NB4 (cell line): ENCODE results near the gene ANKRD22.

Source experiments
- DNase-seq: peaks from one replicate; pipeline ENCODE4 v3.0.0; 2010; ENCODE audit warnings: low read depth
- H3K4me3 ChIP-seq: one replicate; pipeline ENCODE4 v1.5.1; 2011; ENCODE audit warnings: mild to moderate bottlenecking, low read depth, low read length, moderate library complexity
- MYC ChIP-seq: IDR thresholded peaks from 2 replicates; pipeline ENCODE4 v1.6.1; 2011; ENCODE audit warnings: low read depth, low read length
- POLR2A ChIP-seq: IDR thresholded peaks from 2 replicates; pipeline ENCODE4 v1.6.1; 2011; ENCODE audit warnings: mild to moderate bottlenecking; ENCODE audit not compliant: insufficient read length; ENCODE audit errors: extremely low read depth
- TF ChIP-seq, protein P1 (sequence below): IDR thresholded peaks from one replicate; pipeline ENCODE4 v1.5.1; 2012; ENCODE audit warnings: low read depth, low read length
- TF ChIP-seq, protein P2 (sequence below): IDR thresholded peaks from 2 replicates; pipeline ENCODE4 v1.6.1; 2011; ENCODE audit warnings: low read depth, low read length

Gene ANKRD22

DNA sequence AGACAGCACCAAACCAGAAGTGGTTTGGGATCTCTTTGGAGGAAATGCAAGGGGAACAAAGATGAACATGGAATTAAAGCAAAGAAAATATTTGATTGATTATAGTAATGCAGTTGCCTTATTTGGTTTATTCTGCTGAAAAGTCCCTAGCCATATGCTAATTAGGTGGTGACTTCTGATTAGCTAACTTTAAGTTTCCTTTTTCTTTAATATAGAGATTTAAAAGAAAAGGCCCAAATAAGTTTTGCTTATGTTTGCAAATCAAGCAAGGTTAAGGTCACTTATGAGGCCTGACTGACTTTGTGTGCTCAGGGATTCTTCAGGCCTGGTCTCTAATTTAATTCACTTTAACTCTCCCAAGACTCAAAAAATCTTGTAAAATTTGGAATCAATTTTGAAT, 6.2 kb upstream of the ANKRD22 start:
- TF ChIP-seq, protein P1, sequence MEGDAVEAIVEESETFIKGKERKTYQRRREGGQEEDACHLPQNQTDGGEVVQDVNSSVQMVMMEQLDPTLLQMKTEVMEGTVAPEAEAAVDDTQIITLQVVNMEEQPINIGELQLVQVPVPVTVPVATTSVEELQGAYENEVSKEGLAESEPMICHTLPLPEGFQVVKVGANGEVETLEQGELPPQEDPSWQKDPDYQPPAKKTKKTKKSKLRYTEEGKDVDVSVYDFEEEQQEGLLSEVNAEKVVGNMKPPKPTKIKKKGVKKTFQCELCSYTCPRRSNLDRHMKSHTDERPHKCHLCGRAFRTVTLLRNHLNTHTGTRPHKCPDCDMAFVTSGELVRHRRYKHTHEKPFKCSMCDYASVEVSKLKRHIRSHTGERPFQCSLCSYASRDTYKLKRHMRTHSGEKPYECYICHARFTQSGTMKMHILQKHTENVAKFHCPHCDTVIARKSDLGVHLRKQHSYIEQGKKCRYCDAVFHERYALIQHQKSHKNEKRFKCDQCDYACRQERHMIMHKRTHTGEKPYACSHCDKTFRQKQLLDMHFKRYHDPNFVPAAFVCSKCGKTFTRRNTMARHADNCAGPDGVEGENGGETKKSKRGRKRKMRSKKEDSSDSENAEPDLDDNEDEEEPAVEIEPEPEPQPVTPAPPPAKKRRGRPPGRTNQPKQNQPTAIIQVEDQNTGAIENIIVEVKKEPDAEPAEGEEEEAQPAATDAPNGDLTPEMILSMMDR, result no peak
- TF ChIP-seq POLR2A (no peak), MYC (no peak)
- TF ChIP-seq, protein P2, sequence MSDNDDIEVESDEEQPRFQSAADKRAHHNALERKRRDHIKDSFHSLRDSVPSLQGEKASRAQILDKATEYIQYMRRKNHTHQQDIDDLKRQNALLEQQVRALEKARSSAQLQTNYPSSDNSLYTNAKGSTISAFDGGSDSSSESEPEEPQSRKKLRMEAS, result no peak
- DNase-seq, result no peak

DNA sequence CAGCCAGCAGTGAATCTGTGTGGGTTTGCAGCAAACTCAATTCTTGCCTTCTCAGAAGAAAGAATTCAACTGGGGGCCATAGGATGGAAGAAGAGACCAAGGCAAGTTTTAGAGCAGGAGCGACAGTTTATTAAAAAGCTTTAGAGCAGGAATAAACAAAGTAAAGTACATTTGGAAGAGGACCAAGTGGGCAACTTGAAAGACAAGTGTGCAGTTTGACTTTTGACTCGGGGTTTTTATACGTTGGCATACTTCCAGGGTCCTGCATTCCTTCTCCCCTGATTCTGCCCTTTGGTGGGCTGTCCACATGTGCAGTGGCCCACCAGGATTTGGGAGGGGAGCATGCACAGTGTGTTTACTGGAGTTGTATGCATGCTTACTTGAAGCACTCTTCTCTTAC, 3.0 kb upstream of the ANKRD22 start:
- TF ChIP-seq MYC, result no peak
- TF ChIP-seq, protein P1, result no peak
- TF ChIP-seq POLR2A, result no peak
- no peak overlapping the region for H3K4me3 ChIP-seq
- no peak for DNase-seq

More for the DNA sequence above, 6.2 kb upstream of the ANKRD22 start:
- H3K4me3 ChIP-seq, result no peak overlapping the region

DNA sequence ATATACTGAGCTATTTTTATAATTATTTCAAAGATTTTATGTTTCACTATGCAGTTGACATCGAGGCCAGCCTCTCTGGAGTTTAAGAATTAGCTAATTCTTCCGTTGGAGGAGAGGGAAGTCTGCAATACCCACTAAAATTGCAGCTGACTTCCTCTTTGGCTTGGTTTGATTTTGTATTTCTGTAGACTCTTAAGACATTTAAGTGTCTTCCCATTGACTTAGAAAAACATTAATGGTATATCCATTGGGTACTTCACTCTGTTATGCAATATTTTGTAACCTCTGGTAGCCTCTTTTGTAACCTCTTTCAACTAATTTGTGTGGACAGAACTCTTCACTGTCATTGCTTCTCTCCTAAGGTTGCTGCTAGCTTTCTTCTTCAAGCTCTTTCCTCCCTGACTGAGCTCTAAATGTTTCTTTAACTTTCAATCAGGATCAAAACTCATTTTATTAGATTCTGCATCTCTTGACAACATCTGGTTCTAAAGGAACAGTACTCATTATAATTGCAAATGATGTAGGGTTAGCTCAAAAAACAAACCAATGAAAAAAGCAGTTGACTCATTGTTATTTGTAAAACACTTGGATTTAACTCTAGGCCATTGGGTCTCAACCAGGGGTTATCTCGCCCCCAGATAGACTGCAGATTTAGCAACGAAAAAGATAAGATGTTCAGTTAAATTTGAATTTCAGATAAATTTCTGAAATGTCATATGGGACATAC, 1.7 kb upstream of the ANKRD22 start:
- no peak for TF ChIP-seq POLR2A
- TF ChIP-seq MYC, result 0 out of 2 replicates have a peak, but pooled peaks have one; percentile 52
- DNase-seq, result peak; percentile 91
- H3K4me3 ChIP-seq, result peak overlapping the region; percentile 14

DNA sequence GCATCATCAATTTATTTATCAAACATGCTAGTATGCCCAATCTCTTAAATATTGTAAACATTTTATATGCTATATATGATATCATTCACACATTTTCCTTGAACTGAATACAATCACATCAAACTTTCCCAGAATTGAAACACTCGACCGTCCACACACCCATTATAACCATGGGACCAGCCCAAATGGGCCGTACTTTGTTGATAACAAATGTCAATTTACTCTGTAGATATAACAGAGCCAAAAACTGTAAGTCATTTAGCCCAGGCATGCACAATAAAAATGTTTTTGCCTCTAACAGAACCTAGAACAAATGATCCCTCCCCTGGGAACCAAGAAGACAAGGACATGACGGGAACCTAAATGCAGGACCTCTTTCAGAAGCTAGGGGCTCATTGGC, 683 bp upstream of the ANKRD22 start:
- peak overlapping the region; percentile 14 for H3K4me3 ChIP-seq
- DNase-seq, result peak; percentile 36
- TF ChIP-seq MYC (no peak), POLR2A (no peak)
- TF ChIP-seq, protein P2, result no peak
- TF ChIP-seq, protein P1, result no peak

DNA sequence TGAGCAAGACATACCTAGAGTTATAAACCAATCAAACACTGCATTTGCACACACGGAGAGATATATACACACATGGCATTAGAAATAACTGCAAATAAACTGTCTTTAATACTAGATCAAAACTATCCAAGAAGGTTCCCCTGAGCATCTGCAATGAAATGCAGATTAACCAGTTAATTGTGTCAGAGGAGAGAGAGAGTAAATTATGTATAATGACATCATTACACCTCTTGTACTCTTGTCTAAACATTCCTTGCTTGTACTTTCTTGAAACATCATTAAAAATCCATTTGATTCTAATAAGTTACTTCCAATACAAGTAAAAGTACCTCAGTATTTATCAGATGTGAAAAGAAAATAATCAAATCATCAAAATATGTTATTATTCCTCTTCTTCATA, 932 bp downstream of the ANKRD22 start:
- TF ChIP-seq, protein P2, result no peak
- TF ChIP-seq, protein P1, result no peak
- no peak for TF ChIP-seq MYC
- no peak for TF ChIP-seq POLR2A
- peak overlapping the region; percentile 70 for H3K4me3 ChIP-seq
- no peak for DNase-seq

DNA sequence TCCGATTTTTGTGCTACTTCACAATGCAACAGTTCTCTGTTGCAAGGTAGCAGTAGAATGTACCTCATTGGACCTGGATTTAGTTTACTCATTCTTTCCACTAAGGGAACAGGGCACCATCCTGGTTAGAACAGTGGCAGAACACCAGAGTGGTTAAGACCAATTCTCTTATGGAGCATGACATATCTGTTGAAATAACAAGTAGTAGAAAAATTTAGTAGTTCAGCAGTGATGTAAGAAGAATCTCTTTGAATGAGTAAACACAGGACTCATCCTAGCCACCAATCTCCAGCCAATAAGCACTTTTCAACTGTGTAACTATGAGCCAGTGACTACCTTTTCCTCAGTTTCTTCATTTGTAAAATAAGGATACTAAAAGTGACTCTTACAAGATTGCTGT, 2.4 kb downstream of the ANKRD22 start:
- no peak for TF ChIP-seq POLR2A
- TF ChIP-seq, protein P2, result no peak
- TF ChIP-seq, protein P1, result no peak
- no peak for TF ChIP-seq MYC
- peak overlapping the region; percentile 70 for H3K4me3 ChIP-seq
- peak; percentile 25 for DNase-seq
